SU-DHL-6 (cell line): Measurements from ENCODE around the gene ATF6.

ENCODE experiments used
- EZH2phosphoT487 ChIP-seq: fragments of 200-600 bp; sonication (generic), shearing (Covaris generic); conservative IDR thresholded peaks from 2 replicates; pipeline ENCODE4 v1.6.1; 2018; ENCODE audit warnings: mild to moderate bottlenecking, antibody characterized with exemption, low read length, moderate library complexity, mixed read lengths
- TF ChIP-seq, protein P1 (sequence below): fragments of 200-600 bp; sonication (generic); IDR thresholded peaks from one replicate; pipeline ENCODE4 v1.5.1; 2017; ENCODE audit warnings: antibody characterized with exemption, mild to moderate bottlenecking, low read length, moderate library complexity; ENCODE audit not compliant: insufficient read depth, poor library complexity, severe bottlenecking

DNA sequence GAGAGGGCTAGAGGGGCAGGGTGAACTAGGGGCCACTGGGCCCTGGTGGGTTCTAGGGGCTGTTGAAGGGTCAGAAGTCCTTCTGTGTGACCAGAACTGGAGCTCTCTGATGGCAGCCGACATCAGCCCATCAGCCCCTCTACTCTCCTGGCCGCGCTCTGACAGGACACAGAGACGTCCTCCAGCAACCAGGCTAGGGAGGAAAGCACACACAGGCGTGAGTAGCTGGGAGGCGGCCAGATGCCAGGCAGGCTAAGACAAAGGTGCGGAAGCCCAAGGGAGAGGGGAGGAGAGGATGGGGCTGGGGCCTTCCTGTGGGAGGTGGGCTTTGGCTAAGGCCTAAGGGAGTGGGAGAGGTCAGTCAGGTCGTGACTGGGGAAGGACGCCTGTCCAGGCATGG, 206.7 kb downstream of the ATF6 start:
- TF ChIP-seq, protein P1, sequence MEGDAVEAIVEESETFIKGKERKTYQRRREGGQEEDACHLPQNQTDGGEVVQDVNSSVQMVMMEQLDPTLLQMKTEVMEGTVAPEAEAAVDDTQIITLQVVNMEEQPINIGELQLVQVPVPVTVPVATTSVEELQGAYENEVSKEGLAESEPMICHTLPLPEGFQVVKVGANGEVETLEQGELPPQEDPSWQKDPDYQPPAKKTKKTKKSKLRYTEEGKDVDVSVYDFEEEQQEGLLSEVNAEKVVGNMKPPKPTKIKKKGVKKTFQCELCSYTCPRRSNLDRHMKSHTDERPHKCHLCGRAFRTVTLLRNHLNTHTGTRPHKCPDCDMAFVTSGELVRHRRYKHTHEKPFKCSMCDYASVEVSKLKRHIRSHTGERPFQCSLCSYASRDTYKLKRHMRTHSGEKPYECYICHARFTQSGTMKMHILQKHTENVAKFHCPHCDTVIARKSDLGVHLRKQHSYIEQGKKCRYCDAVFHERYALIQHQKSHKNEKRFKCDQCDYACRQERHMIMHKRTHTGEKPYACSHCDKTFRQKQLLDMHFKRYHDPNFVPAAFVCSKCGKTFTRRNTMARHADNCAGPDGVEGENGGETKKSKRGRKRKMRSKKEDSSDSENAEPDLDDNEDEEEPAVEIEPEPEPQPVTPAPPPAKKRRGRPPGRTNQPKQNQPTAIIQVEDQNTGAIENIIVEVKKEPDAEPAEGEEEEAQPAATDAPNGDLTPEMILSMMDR: no peak
- TF ChIP-seq EZH2phosphoT487: no peak
